Measurements from ENCODE around the gene TXNRD2. TPM values are rescaled to one million over a fixed set of nuclear protein-coding genes. Genes with fewer than 3 reads are reported as not detected.

The TXNRD2 gene
- total RNA-seq, 1 donor from 2014 or later, result 25.7 TPM

DNA sequence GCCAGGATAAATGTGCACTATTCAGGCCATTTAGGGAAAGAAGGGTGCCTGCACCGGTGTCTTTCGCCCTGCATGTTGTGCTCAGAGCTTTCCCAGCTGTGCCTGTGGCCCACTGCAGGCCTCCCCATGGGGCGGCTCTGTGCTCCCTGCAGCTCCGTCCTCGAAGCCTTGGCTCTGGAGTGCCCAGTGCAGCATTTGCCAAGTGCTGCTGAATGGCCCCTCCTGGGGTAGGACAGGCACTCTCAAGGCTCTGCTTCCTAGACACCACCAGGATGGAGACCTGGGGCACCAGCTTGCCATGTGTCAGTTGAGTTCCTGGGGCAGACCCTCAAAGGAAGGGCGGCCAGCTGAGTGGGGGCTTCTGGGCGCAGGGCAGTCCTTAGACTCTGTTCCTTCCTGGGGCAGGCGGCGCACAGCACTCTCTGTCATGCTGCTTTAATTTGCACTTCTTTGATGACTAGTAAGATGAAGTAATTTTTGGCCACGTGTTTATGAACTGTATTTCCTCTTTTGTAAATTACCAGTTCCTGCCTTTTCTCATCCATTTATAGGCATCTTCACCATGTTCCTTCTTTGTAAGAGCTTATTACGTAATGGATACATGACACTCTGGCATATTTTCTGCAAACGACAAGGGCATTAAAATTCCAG is 54.9 kb downstream of the TXNRD2 start:
- Histone ChIP-seq H3K27ac (ENCODE audit: low read depth, low read length) (no peak overlapping the region), H3K9me3 (ENCODE audit: insufficient read depth, low read depth, low read length) (no peaks in the 10 kb centered on the region), H4K20me1 (ENCODE audit: insufficient read depth, low read length) (no peaks in the 10 kb centered on the region), H3K36me3 (ENCODE audit: insufficient read depth, low read length) (no peaks in the 10 kb centered on the region), H3K27me3 (ENCODE audit: insufficient read depth, low read length) (no peaks in the 10 kb centered on the region), H3K79me2 (ENCODE audit: insufficient read depth, low read length) (no peaks in the 10 kb centered on the region), H3K4me1 (ENCODE audit: insufficient read depth, low read length) (peaks cover 30% of the 10 kb centered on the region), H3K9ac (ENCODE audit: low read length) (no peak overlapping the region), H3K4me2 (ENCODE audit: low read length) (no peak overlapping the region), H3K4me3 (ENCODE audit: insufficient read depth, low read depth, low read length) (no peak overlapping the region), H2AFZ (ENCODE audit: low read depth, low read length) (no peak overlapping the region)
- TF ChIP-seq, protein P1, sequence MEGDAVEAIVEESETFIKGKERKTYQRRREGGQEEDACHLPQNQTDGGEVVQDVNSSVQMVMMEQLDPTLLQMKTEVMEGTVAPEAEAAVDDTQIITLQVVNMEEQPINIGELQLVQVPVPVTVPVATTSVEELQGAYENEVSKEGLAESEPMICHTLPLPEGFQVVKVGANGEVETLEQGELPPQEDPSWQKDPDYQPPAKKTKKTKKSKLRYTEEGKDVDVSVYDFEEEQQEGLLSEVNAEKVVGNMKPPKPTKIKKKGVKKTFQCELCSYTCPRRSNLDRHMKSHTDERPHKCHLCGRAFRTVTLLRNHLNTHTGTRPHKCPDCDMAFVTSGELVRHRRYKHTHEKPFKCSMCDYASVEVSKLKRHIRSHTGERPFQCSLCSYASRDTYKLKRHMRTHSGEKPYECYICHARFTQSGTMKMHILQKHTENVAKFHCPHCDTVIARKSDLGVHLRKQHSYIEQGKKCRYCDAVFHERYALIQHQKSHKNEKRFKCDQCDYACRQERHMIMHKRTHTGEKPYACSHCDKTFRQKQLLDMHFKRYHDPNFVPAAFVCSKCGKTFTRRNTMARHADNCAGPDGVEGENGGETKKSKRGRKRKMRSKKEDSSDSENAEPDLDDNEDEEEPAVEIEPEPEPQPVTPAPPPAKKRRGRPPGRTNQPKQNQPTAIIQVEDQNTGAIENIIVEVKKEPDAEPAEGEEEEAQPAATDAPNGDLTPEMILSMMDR (IDR thresholded peaks at IDR 0.05; ENCODE audit: insufficient read depth, low read depth, low read length), result no peak
- no peak for TF ChIP-seq EZH2 (IDR thresholded peaks at IDR 0.05; ENCODE audit: insufficient read depth, low read length)
- H3K27me3 Mint-ChIP-seq (ENCODE audit: low read depth, unreplicated experiment), result no peaks in the 10 kb centered on the region
- H3K9me3 Mint-ChIP-seq (ENCODE audit: unreplicated experiment), result no peaks in the 10 kb centered on the region
- H3K27ac Mint-ChIP-seq (ENCODE audit: unreplicated experiment), result no peak overlapping the region
- FAIRE-seq (peak; percentile 85), DNase-seq (ENCODE audit: low read depth) (peak; percentile 68)
- no peak overlapping the region for H3K4me3 Mint-ChIP-seq (ENCODE audit: unreplicated experiment)
- H3K36me3 Mint-ChIP-seq (ENCODE audit: low read depth, unreplicated experiment), result peaks cover 1% of the 10 kb centered on the region
- peaks cover 22% of the 10 kb centered on the region for H3K4me1 Mint-ChIP-seq (ENCODE audit: low read depth, unreplicated experiment)

DNA sequence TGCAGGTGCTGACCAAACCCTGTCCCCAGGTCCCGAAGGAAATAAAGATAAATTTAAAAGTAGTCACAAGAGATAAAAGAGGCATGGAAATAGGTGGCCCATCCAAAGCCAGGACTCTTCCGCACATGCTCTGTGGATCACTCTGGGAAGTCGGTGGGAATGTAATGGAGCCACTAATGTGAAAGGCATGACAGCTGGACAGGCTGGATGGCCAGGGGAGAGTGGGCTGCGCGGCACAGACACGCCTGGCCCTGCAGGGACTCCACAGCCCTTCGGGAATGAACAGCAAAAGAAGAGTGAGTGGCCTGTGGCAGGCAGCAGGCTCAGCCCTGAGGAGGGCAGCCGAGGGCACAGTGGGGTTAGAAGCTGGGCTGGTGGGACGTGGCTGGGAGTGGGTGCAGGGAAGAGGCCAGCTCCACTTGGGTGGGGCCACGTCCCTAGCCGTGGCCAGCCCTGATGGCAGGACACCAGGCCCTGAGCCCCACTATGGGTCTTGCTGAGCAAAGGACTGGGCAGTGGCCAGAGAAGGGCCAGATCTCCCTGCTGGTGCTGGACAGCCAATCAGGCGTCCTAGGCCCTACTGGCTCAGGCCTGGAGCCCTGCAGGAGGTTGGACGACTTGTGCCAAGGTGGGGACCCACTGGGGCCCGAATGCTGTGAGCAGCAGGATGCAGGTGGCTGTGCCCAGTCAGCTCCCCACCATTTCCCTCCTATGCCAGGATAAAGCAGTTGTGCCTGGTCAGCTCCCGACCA is 55.6 kb downstream of the TXNRD2 start:
- Mint-ChIP-seq H3K27ac (ENCODE audit: unreplicated experiment) (no peak overlapping the region), H3K4me3 (ENCODE audit: unreplicated experiment) (no peak overlapping the region), H3K4me1 (ENCODE audit: low read depth, unreplicated experiment) (peaks cover 22% of the 10 kb centered on the region), H3K36me3 (ENCODE audit: low read depth, unreplicated experiment) (peaks cover 1% of the 10 kb centered on the region), H3K9me3 (ENCODE audit: unreplicated experiment) (no peaks in the 10 kb centered on the region), H3K27me3 (ENCODE audit: low read depth, unreplicated experiment) (no peaks in the 10 kb centered on the region)
- Histone ChIP-seq H3K9me3 (ENCODE audit: insufficient read depth, low read depth, low read length) (no peaks in the 10 kb centered on the region), H3K4me2 (ENCODE audit: low read length) (no peak overlapping the region), H3K4me3 (ENCODE audit: insufficient read depth, low read depth, low read length) (no peak overlapping the region), H3K9ac (ENCODE audit: low read length) (no peak overlapping the region), H3K27me3 (ENCODE audit: insufficient read depth, low read length) (no peaks in the 10 kb centered on the region), H3K27ac (ENCODE audit: low read depth, low read length) (no peak overlapping the region), H2AFZ (ENCODE audit: low read depth, low read length) (no peak overlapping the region), H3K36me3 (ENCODE audit: insufficient read depth, low read length) (no peaks in the 10 kb centered on the region), H3K79me2 (ENCODE audit: insufficient read depth, low read length) (no peaks in the 10 kb centered on the region), H4K20me1 (ENCODE audit: insufficient read depth, low read length) (no peaks in the 10 kb centered on the region), H3K4me1 (ENCODE audit: insufficient read depth, low read length) (peaks cover 29% of the 10 kb centered on the region)
- FAIRE-seq (no peak), DNase-seq (ENCODE audit: low read depth) (no peak)
- TF ChIP-seq, protein P1 (IDR thresholded peaks at IDR 0.05; ENCODE audit: insufficient read depth, low read depth, low read length), result no peak
- TF ChIP-seq EZH2 (IDR thresholded peaks at IDR 0.05; ENCODE audit: insufficient read depth, low read length), result no peak
